Mucosa of rectum (tissue), 2 donors: Measurements from ENCODE around the gene SELENOO.

ENCODE experiments used
- H3K27ac ChIP-seq, 2 donors: one replicate each; pipeline ENCODE4 v1.7.0; 2013; ENCODE audit warnings: inconsistent platforms in 2 of 2, low read depth in 2 of 2, low read length in 2 of 2
- H3K27me3 ChIP-seq, 2 donors: one replicate each; pipeline ENCODE4 v1.7.0; 2013; ENCODE audit warnings: low read length in 2 of 2; ENCODE audit not compliant: control insufficient read depth in 2 of 2, insufficient read depth in 2 of 2
- H3K36me3 ChIP-seq, 2 donors: one replicate each; pipeline ENCODE4 v1.7.0; 2013; ENCODE audit warnings: low read length in 2 of 2; ENCODE audit not compliant: control insufficient read depth in 2 of 2, insufficient read depth in 2 of 2
- H3K4me1 ChIP-seq, 2 donors: one replicate each; pipeline ENCODE4 v1.7.0; 2013; ENCODE audit warnings: low read length in 2 of 2, mild to moderate bottlenecking in 1 of 2; ENCODE audit not compliant: control insufficient read depth in 2 of 2, insufficient read depth in 2 of 2
- H3K4me3 ChIP-seq, 2 donors: one replicate each; pipeline ENCODE4 v1.7.0; 2013; ENCODE audit warnings: low read length in 2 of 2
- H3K9ac ChIP-seq, 2 donors: one replicate each; pipeline ENCODE4 v1.7.0; 2013; ENCODE audit warnings: low read length in 2 of 2, low read depth in 1 of 2, mild to moderate bottlenecking in 1 of 2
- H3K9me3 ChIP-seq, 2 donors: one replicate each; pipeline ENCODE4 v1.7.0; 2013; ENCODE audit warnings: low read length in 2 of 2; ENCODE audit not compliant: control insufficient read depth in 2 of 2
- donor health status: healthy.
- donor health status: Normal muscosa, but diverticular disease.

Gene SELENOO

GRCh38 chr22:50185375-50186087 is 15.3 kb upstream of the SELENOO start, which contains the start of gene TRABD:
TSS of gene TRABD (plus strand) at chr22:50185913. CDS start at chr22:50193061, 7,148 bp downstream.
- Histone ChIP-seq H3K9me3 (no peaks in the 10 kb centered on the region), H3K4me1 (peaks cover 31 to 47% of the 10 kb centered on the region in 2 donors), H3K9ac (peak within 1 kb of the TSS; percentile 72 to 75), H3K4me3 (peak within 1 kb of the TSS; percentile 62 to 80), H3K27ac (peak within 1 kb of the TSS; percentile 52 to 68), H3K36me3 (no peaks in the 10 kb centered on the region), H3K27me3 (no peaks in the 10 kb centered on the region)

- Histone ChIP-seq H3K9me3 (no peaks in the 10 kb centered on the region), H3K9ac (peak overlapping the region; percentile 63 to 72), H3K4me1 (peaks cover 37 to 52% of the 10 kb centered on the region in 2 donors), H3K36me3 (no peaks in the 10 kb centered on the region), H3K4me3 (peak overlapping the region; percentile 62 to 70), H3K27me3 (no peaks in the 10 kb centered on the region), H3K27ac (peak overlapping the region; percentile 52 to 68)
Observed at GRCh38 chr22:50186181-50186714, 14.6 kb upstream of the SELENOO start.

- no peaks in the 10 kb centered on the region for H3K36me3 ChIP-seq
- peak overlapping the region; percentile 62 to 70 for H3K4me3 ChIP-seq
- H3K4me1 ChIP-seq: peaks cover 43 to 57% of the 10 kb centered on the region in 2 donors
- peak overlapping the region; percentile 63 to 72 for H3K9ac ChIP-seq
- no peaks in the 10 kb centered on the region for H3K9me3 ChIP-seq
- no peaks in the 10 kb centered on the region for H3K27me3 ChIP-seq
- peak overlapping the region; percentile 52 to 68 for H3K27ac ChIP-seq
Observed at GRCh38 chr22:50186761-50187523, 13.9 kb upstream of the SELENOO start.

- peak overlapping the region in 1 of 2 donors; percentile 32 for H3K9ac ChIP-seq
- peaks cover 51 to 60% of the 10 kb centered on the region in 2 donors for H3K4me1 ChIP-seq
- H3K27ac ChIP-seq: peak overlapping the region in 1 of 2 donors; percentile 95
- peaks cover 0 to 3% of the 10 kb centered on the region in 2 donors for H3K36me3 ChIP-seq
- no peaks in the 10 kb centered on the region for H3K9me3 ChIP-seq
- H3K4me3 ChIP-seq: no peak overlapping the region
- no peaks in the 10 kb centered on the region for H3K27me3 ChIP-seq
Observed at GRCh38 chr22:50188356-50188755, 12.5 kb upstream of the SELENOO start.

GRCh38 chr22:50189184-50189848 is 11.5 kb upstream of the SELENOO start:
- H3K9ac ChIP-seq: peak overlapping the region; percentile 82 to 83
- no peak overlapping the region for H3K4me3 ChIP-seq
- peaks cover 49 to 53% of the 10 kb centered on the region in 2 donors for H3K4me1 ChIP-seq

GRCh38 chr22:50189849-50190181 is 11.0 kb upstream of the SELENOO start:
- Histone ChIP-seq H3K27me3 (no peaks in the 10 kb centered on the region), H3K36me3 (peaks cover 8 to 14% of the 10 kb centered on the region in 2 donors), H3K4me3 (peak overlapping the region; percentile 79), H3K27ac (peak overlapping the region; percentile 94 to 95), H3K9ac (peak overlapping the region; percentile 82 to 83), H3K4me1 (peaks cover 49 to 52% of the 10 kb centered on the region in 2 donors), H3K9me3 (no peaks in the 10 kb centered on the region)

More at GRCh38 chr22:50189184-50189848, 11.5 kb upstream of the SELENOO start:
- H3K27me3 ChIP-seq: no peaks in the 10 kb centered on the region
- H3K9me3 ChIP-seq: no peaks in the 10 kb centered on the region
- peak overlapping the region; percentile 94 to 95 for H3K27ac ChIP-seq
- H3K36me3 ChIP-seq: peaks cover 3 to 9% of the 10 kb centered on the region in 2 donors

GRCh38 chr22:50190182-50190940 is 10.4 kb upstream of the SELENOO start:
- Histone ChIP-seq H3K36me3 (peaks cover 9 to 18% of the 10 kb centered on the region in 2 donors), H3K4me3 (peak overlapping the region; percentile 79), H3K27me3 (no peaks in the 10 kb centered on the region), H3K9ac (peak overlapping the region; percentile 82 to 83), H3K4me1 (peaks cover 46 to 49% of the 10 kb centered on the region in 2 donors), H3K27ac (peak overlapping the region; percentile 94 to 95), H3K9me3 (no peaks in the 10 kb centered on the region)

GRCh38 chr22:50190941-50191741 is 9.7 kb upstream of the SELENOO start:
- peaks cover 13 to 18% of the 10 kb centered on the region in 2 donors for H3K36me3 ChIP-seq
- peaks cover 45 to 48% of the 10 kb centered on the region in 2 donors for H3K4me1 ChIP-seq
- peak overlapping the region; percentile 82 to 83 for H3K9ac ChIP-seq

More at GRCh38 chr22:50190941-50191741, 9.7 kb upstream of the SELENOO start:
- peak overlapping the region; percentile 79 for H3K4me3 ChIP-seq
- H3K27me3 ChIP-seq: no peaks in the 10 kb centered on the region
- H3K9me3 ChIP-seq: no peaks in the 10 kb centered on the region
- peak overlapping the region; percentile 94 to 95 for H3K27ac ChIP-seq
